RWPE2 (cell line): ENCODE results near the gene CLMN.

Source experiments
- ATAC-seq: fragments of 200-7000 bp; cut with Tn5 transposase; 3 replicates; pipeline ENCODE4 v1.9.1; 2021; ENCODE audit warnings: low read depth
- DNase-seq: peaks from one replicate; pipeline ENCODE4 v3.0.0-alpha.2; 2020; ENCODE audit warnings: low spot score
- H3K27ac ChIP-seq: fragments of 450-650 bp; 2 replicates; pipeline ENCODE4 v1.5.1; 2017; ENCODE audit warnings: mild to moderate bottlenecking; ENCODE audit not compliant: poor library complexity, severe bottlenecking
- H3K27me3 ChIP-seq: fragments of 250-450 bp; sonication (Bioruptor Pico); 2 replicates; pipeline ENCODE4 v1.5.1; 2021; ENCODE audit warnings: mild to moderate bottlenecking, moderate library complexity; ENCODE audit not compliant: insufficient read depth, poor library complexity, severe bottlenecking
- H3K36me3 ChIP-seq: fragments of 250-450 bp; sonication (Bioruptor Pico); 2 replicates; pipeline ENCODE4 v1.5.1; 2020; ENCODE audit warnings: low read depth, mild to moderate bottlenecking, moderate library complexity
- H3K4me1 ChIP-seq: fragments of 250-450 bp; sonication (Bioruptor Pico); 2 replicates; pipeline ENCODE4 v1.5.1; 2021; ENCODE audit warnings: mild to moderate bottlenecking, moderate library complexity; ENCODE audit not compliant: insufficient read depth, poor library complexity, severe bottlenecking
- H3K4me3 ChIP-seq: fragments of 250-450 bp; sonication (Bioruptor Pico); 2 replicates; pipeline ENCODE4 v1.5.1; 2021; ENCODE audit warnings: mild to moderate bottlenecking, moderate library complexity; ENCODE audit not compliant: severe bottlenecking
- H3K9me3 ChIP-seq: fragments of 250-450 bp; sonication (Bioruptor Pico); 2 replicates; pipeline ENCODE4 v1.5.1; 2021; ENCODE audit warnings: mild to moderate bottlenecking, moderate library complexity; ENCODE audit not compliant: severe bottlenecking
- CTCF ChIP-seq: fragments of 450-650 bp; IDR thresholded peaks from one replicate; pipeline ENCODE4 v1.5.1; 2017; ENCODE audit warnings: mild to moderate bottlenecking, moderate library complexity; ENCODE audit not compliant: poor library complexity, severe bottlenecking

Gene CLMN

DNA sequence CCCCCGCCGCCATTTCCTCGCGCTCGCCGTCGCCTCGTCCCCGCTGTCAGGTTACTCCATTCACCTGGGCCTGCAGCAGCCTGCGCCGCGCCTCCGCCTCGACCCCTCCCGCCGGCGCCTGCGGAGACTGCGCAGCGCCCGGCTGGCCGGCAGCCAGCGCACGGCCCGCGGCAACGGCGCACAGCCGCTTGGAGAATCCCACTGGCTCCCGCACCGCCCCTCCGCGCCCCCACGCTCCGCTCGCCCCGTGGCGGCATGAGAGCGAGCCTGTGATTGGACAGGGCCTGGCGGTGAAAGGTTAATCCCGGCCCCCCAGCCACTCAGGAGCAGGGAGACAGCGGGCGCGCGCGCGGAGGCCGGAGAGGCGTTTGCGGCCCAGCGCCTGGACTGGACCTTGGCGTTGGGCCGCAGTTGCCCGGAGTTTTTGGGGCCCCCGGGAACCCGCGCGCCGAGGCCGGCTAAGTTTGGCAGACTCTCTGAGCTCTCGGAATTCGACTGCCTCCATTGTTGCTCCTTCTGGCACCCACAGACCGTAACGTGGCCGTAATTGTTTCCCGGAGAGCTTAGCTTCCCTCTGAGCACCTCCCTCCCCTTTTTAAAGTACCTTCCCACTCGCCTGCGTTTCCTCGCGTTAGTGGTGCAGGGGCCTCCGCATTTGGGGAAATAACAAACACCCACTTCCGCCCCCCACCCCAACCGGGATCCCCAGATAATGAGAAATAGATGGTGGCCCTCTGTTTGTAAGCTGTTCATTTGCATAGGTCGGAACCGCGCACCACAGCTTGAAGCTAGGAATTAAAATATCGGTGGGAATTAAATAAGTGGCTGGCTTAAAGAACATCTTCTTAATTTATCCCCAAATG, 162.2 kb downstream of the CLMN start, which contains the start of gene DICER1:
Gene DICER1 (minus strand): TSS at position 203 of the 863 bp plus-strand sequence. CDS start 24,071 bp downstream, outside the sequence.
- DNase-seq: peak; percentile 96
- Histone ChIP-seq H3K4me1 (peaks cover 19% of the 10 kb centered on the region), H3K9me3 (no peaks in the 10 kb centered on the region), H3K27me3 (no peaks in the 10 kb centered on the region), H3K36me3 (peaks cover 6% of the 10 kb centered on the region; the same call in 1 of the 2 replicates), H3K4me3 (peak within 1 kb of the TSS; percentile 91), H3K27ac (peak within 1 kb of the TSS; percentile 69)
- no peak for TF ChIP-seq CTCF
- peak; percentile 87 for ATAC-seq

GRCh38 chr14:95157048-95157326, 162.7 kb downstream of the CLMN start:
- H3K27me3 ChIP-seq: no peaks in the 10 kb centered on the region
- peaks cover 24% of the 10 kb centered on the region for H3K4me1 ChIP-seq
- peaks cover 6% of the 10 kb centered on the region; the same call in 1 of the 2 replicates for H3K36me3 ChIP-seq
- H3K27ac ChIP-seq: peak overlapping the region; percentile 69
- ATAC-seq: peak; percentile 35
- DNase-seq: no peak
- TF ChIP-seq CTCF: no peak
- peak overlapping the region; percentile 91 for H3K4me3 ChIP-seq
- no peaks in the 10 kb centered on the region for H3K9me3 ChIP-seq

DNA sequence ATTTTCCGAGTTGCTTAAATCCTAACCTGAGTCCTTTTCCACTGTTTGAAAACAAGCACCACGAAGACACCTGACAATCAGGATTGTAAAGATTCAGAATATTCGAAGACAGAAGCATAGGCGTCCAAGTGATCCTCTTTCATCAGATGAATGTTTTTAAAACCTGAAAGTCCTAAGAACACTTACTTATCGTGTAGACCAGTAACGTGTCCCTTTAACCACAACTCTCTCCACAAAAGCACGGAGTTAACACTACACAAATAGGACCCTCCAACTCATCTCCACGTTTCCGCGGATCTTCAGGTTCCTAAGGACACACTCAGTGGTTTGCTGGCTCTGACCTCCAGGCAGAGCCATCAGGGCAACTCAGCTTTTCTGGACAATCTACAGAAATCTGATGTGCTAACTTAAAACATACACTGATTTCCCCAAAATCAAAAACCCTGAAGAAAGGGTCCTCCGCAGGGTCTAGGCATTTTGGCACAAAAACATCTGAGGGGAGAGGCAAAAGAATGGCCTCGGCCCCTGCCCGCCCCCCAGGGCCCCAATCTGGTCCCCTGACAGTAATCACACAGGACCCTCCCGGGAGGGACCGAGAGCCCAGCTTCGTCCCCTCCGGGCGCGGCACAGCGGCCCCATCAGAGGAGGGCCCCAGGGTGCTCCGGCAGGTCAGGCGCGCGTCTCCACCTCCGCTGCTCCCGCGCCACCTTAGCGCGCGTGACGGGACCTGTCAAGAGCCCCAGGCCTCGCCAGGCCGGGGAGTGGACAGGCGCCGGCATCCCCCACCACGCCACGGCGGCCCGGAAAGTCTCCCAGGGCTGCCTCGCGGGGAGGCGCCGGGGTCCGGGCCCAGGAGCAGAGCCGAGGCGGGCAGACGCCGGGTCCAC, 163.3 kb downstream of the CLMN start:
- Histone ChIP-seq H3K27ac (peak overlapping the region; percentile 69), H3K4me1 (peaks cover 27% of the 10 kb centered on the region), H3K9me3 (no peaks in the 10 kb centered on the region), H3K4me3 (peak overlapping the region; percentile 91), H3K36me3 (peaks cover 6% of the 10 kb centered on the region; the same call in 1 of the 2 replicates), H3K27me3 (no peaks in the 10 kb centered on the region)
- DNase-seq (peak; percentile 73), ATAC-seq (peak; percentile 28)
- TF ChIP-seq CTCF: no peak

GRCh38 chr14:95155045-95155444, 164.7 kb downstream of the CLMN start:
- no peak for DNase-seq
- H3K9me3 ChIP-seq: no peaks in the 10 kb centered on the region
- no peak overlapping the region for H3K4me3 ChIP-seq
- peaks cover 6% of the 10 kb centered on the region; the same call in 1 of the 2 replicates for H3K36me3 ChIP-seq
- TF ChIP-seq CTCF: no peak
- peaks cover 38% of the 10 kb centered on the region for H3K4me1 ChIP-seq
- H3K27me3 ChIP-seq: no peaks in the 10 kb centered on the region
- no peak for ATAC-seq
- no peak overlapping the region for H3K27ac ChIP-seq
